ENCODE measurements around the gene LYVE1. TPM values are rescaled to one million over a fixed set of nuclear protein-coding genes. Genes with fewer than 3 reads are reported as not detected.

Gene LYVE1
- total and polyA plus RNA-seq, 2 of the 13 experiments (the other 11 are each of a cell fraction or from before 2014, with no cell fraction given): 1.2 to 1.4 TPM

DNA sequence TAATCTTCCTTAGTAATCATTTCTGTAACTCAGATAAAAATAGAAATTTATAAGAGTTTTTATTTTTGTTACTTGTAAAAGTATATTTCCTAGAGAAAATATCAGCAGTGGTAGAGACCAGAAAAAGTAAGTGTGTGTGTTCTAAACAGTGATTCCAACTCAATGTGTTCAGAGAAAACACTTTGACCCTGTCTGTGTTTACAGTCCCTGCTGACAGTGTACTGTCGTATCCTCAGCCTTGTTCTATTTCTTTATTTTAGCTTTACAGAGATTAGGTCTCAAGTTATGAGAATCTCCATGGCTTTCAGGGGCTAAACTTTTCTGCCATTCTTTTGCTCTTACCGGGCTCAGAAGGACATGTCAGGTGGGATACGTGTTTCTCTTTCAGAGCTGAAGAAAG is 10.2 kb downstream of the LYVE1 start (continued):
- TF ChIP-seq, protein P1, sequence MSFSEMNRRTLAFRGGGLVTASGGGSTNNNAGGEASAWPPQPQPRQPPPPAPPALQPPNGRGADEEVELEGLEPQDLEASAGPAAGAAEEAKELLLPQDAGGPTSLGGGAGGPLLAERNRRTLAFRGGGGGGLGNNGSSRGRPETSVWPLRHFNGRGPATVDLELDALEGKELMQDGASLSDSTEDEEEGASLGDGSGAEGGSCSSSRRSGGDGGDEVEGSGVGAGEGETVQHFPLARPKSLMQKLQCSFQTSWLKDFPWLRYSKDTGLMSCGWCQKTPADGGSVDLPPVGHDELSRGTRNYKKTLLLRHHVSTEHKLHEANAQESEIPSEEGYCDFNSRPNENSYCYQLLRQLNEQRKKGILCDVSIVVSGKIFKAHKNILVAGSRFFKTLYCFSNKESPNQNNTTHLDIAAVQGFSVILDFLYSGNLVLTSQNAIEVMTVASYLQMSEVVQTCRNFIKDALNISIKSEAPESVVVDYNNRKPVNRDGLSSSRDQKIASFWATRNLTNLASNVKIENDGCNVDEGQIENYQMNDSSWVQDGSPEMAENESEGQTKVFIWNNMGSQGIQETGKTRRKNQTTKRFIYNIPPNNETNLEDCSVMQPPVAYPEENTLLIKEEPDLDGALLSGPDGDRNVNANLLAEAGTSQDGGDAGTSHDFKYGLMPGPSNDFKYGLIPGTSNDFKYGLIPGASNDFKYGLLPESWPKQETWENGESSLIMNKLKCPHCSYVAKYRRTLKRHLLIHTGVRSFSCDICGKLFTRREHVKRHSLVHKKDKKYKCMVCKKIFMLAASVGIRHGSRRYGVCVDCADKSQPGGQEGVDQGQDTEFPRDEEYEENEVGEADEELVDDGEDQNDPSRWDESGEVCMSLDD (CRISPR knock-in tag; IDR thresholded peaks at IDR 0.05; ENCODE audit: borderline replicate concordance): no peak
- TF ChIP-seq RFXANK (CRISPR knock-in tag; IDR thresholded peaks at IDR 0.05): no peak
- TF ChIP-seq ZNF615 (CRISPR knock-in tag; IDR thresholded peaks at IDR 0.05; ENCODE audit: borderline replicate concordance): no peak
- TF ChIP-seq, protein P2, sequence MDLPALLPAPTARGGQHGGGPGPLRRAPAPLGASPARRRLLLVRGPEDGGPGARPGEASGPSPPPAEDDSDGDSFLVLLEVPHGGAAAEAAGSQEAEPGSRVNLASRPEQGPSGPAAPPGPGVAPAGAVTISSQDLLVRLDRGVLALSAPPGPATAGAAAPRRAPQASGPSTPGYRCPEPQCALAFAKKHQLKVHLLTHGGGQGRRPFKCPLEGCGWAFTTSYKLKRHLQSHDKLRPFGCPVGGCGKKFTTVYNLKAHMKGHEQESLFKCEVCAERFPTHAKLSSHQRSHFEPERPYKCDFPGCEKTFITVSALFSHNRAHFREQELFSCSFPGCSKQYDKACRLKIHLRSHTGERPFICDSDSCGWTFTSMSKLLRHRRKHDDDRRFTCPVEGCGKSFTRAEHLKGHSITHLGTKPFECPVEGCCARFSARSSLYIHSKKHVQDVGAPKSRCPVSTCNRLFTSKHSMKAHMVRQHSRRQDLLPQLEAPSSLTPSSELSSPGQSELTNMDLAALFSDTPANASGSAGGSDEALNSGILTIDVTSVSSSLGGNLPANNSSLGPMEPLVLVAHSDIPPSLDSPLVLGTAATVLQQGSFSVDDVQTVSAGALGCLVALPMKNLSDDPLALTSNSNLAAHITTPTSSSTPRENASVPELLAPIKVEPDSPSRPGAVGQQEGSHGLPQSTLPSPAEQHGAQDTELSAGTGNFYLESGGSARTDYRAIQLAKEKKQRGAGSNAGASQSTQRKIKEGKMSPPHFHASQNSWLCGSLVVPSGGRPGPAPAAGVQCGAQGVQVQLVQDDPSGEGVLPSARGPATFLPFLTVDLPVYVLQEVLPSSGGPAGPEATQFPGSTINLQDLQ (CRISPR knock-in tag; IDR thresholded peaks at IDR 0.05): no peak
- no peak for TF ChIP-seq ZNF138 (CRISPR knock-in tag; IDR thresholded peaks at IDR 0.05; ENCODE audit: low read depth)
- TF ChIP-seq NFATC3 (CRISPR knock-in tag; IDR thresholded peaks at IDR 0.05): no peak
- TF ChIP-seq HCFC1 (IDR thresholded peaks at IDR 0.05; ENCODE audit: low read depth, low read length): no peak
- TF ChIP-seq, protein P3, sequence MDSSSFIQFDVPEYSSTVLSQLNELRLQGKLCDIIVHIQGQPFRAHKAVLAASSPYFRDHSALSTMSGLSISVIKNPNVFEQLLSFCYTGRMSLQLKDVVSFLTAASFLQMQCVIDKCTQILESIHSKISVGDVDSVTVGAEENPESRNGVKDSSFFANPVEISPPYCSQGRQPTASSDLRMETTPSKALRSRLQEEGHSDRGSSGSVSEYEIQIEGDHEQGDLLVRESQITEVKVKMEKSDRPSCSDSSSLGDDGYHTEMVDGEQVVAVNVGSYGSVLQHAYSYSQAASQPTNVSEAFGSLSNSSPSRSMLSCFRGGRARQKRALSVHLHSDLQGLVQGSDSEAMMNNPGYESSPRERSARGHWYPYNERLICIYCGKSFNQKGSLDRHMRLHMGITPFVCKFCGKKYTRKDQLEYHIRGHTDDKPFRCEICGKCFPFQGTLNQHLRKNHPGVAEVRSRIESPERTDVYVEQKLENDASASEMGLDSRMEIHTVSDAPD (CRISPR knock-in tag; IDR thresholded peaks at IDR 0.05): no peak
- TF ChIP-seq ZNF746 (CRISPR knock-in tag; IDR thresholded peaks at IDR 0.05): no peak
- TF ChIP-seq, protein P4, sequence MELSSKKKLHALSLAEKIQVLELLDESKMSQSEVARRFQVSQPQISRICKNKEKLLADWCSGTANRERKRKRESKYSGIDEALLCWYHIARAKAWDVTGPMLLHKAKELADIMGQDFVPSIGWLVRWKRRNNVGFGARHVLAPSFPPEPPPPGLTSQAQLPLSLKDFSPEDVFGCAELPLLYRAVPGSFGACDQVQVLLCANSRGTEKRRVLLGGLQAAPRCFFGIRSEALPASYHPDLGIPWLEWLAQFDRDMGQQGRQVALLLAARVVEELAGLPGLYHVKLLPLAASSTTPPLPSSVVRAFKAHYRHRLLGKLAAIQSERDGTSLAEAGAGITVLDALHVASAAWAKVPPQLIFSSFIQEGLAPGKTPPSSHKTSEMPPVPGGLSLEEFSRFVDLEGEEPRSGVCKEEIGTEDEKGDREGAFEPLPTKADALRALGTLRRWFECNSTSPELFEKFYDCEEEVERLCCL (CRISPR knock-in tag; IDR thresholded peaks at IDR 0.05; ENCODE audit: borderline replicate concordance): no peak
- TF ChIP-seq KLF11 (CRISPR knock-in tag; IDR thresholded peaks at IDR 0.05): no peak
- TF ChIP-seq, protein P5, sequence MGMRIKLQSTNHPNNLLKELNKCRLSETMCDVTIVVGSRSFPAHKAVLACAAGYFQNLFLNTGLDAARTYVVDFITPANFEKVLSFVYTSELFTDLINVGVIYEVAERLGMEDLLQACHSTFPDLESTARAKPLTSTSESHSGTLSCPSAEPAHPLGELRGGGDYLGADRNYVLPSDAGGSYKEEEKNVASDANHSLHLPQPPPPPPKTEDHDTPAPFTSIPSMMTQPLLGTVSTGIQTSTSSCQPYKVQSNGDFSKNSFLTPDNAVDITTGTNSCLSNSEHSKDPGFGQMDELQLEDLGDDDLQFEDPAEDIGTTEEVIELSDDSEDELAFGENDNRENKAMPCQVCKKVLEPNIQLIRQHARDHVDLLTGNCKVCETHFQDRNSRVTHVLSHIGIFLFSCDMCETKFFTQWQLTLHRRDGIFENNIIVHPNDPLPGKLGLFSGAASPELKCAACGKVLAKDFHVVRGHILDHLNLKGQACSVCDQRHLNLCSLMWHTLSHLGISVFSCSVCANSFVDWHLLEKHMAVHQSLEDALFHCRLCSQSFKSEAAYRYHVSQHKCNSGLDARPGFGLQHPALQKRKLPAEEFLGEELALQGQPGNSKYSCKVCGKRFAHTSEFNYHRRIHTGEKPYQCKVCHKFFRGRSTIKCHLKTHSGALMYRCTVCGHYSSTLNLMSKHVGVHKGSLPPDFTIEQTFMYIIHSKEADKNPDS (CRISPR knock-in tag; IDR thresholded peaks at IDR 0.05): no peak
- TF ChIP-seq, protein P6, sequence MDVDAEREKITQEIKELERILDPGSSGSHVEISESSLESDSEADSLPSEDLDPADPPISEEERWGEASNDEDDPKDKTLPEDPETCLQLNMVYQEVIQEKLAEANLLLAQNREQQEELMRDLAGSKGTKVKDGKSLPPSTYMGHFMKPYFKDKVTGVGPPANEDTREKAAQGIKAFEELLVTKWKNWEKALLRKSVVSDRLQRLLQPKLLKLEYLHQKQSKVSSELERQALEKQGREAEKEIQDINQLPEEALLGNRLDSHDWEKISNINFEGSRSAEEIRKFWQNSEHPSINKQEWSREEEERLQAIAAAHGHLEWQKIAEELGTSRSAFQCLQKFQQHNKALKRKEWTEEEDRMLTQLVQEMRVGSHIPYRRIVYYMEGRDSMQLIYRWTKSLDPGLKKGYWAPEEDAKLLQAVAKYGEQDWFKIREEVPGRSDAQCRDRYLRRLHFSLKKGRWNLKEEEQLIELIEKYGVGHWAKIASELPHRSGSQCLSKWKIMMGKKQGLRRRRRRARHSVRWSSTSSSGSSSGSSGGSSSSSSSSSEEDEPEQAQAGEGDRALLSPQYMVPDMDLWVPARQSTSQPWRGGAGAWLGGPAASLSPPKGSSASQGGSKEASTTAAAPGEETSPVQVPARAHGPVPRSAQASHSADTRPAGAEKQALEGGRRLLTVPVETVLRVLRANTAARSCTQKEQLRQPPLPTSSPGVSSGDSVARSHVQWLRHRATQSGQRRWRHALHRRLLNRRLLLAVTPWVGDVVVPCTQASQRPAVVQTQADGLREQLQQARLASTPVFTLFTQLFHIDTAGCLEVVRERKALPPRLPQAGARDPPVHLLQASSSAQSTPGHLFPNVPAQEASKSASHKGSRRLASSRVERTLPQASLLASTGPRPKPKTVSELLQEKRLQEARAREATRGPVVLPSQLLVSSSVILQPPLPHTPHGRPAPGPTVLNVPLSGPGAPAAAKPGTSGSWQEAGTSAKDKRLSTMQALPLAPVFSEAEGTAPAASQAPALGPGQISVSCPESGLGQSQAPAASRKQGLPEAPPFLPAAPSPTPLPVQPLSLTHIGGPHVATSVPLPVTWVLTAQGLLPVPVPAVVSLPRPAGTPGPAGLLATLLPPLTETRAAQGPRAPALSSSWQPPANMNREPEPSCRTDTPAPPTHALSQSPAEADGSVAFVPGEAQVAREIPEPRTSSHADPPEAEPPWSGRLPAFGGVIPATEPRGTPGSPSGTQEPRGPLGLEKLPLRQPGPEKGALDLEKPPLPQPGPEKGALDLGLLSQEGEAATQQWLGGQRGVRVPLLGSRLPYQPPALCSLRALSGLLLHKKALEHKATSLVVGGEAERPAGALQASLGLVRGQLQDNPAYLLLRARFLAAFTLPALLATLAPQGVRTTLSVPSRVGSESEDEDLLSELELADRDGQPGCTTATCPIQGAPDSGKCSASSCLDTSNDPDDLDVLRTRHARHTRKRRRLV (CRISPR knock-in tag; IDR thresholded peaks at IDR 0.05): no peak
- TF ChIP-seq HHEX (CRISPR knock-in tag; IDR thresholded peaks at IDR 0.05): no peak
- no peak for TF ChIP-seq ZNF772 (CRISPR knock-in tag; IDR thresholded peaks at IDR 0.05)

Data from HepG2 (cell line).